ENCODE data around the gene DENND2C. TPM values are rescaled to one million over a fixed set of nuclear protein-coding genes. Genes with fewer than 3 reads are reported as not detected.

The DENND2C gene
- total RNA-seq, 1 experiment from 2014 or later, result 1.1 TPM

DNA sequence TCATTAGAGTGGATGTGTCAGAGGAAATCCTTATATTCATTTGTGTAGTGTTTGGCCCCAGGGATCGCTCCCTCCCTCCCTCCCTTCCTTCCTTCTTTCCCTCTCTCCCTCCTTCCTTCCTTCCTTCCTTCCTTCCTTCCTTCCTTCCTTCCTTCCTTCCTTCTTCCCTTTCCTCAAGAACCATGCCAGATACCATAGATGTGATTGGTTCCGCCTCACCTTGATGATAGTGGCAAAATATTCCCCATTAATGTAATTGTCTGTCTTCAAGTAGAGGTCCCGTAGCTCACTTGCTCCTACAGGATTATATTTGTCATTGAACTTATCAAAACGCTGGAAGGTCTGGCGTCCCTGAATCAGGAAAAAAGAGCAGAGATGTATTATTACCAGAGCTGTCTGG, 7.8 kb upstream of the DENND2C start:
- BruUV-seq (replicated peaks), result no TSS peak
- Histone ChIP-seq H3K36me3 (ENCODE audit: control insufficient read depth, insufficient read depth, low read length) (no peaks in the 10 kb centered on the region), H3K27ac (ENCODE audit: low read length) (no peak overlapping the region), H3K4me1 (ENCODE audit: control insufficient read depth, insufficient read depth, low read length) (no peaks in the 10 kb centered on the region), H3K4me3 (ENCODE audit: low read depth in 2 of 2, low read length in 2 of 2) (no peak overlapping the region), H3K9me3 (ENCODE audit: control insufficient read depth, insufficient read depth, low read depth, low read length) (no peaks in the 10 kb centered on the region), H3K27me3 (ENCODE audit: control insufficient read depth, insufficient read depth, low read length) (peaks cover 8% of the 10 kb centered on the region; the same call in 1 of the 2 replicates)
- ATAC-seq, result no peak
- POLR2A ChIA-PET, result no interaction called here
- TF ChIP-seq, protein P1, sequence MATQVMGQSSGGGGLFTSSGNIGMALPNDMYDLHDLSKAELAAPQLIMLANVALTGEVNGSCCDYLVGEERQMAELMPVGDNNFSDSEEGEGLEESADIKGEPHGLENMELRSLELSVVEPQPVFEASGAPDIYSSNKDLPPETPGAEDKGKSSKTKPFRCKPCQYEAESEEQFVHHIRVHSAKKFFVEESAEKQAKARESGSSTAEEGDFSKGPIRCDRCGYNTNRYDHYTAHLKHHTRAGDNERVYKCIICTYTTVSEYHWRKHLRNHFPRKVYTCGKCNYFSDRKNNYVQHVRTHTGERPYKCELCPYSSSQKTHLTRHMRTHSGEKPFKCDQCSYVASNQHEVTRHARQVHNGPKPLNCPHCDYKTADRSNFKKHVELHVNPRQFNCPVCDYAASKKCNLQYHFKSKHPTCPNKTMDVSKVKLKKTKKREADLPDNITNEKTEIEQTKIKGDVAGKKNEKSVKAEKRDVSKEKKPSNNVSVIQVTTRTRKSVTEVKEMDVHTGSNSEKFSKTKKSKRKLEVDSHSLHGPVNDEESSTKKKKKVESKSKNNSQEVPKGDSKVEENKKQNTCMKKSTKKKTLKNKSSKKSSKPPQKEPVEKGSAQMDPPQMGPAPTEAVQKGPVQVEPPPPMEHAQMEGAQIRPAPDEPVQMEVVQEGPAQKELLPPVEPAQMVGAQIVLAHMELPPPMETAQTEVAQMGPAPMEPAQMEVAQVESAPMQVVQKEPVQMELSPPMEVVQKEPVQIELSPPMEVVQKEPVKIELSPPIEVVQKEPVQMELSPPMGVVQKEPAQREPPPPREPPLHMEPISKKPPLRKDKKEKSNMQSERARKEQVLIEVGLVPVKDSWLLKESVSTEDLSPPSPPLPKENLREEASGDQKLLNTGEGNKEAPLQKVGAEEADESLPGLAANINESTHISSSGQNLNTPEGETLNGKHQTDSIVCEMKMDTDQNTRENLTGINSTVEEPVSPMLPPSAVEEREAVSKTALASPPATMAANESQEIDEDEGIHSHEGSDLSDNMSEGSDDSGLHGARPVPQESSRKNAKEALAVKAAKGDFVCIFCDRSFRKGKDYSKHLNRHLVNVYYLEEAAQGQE (IDR thresholded peaks at IDR 0.05; ENCODE audit: insufficient read depth in 1 of 2, low read depth in 2 of 2, low read length in 1 of 2), result no peak
- TF ChIP-seq, protein P2, sequence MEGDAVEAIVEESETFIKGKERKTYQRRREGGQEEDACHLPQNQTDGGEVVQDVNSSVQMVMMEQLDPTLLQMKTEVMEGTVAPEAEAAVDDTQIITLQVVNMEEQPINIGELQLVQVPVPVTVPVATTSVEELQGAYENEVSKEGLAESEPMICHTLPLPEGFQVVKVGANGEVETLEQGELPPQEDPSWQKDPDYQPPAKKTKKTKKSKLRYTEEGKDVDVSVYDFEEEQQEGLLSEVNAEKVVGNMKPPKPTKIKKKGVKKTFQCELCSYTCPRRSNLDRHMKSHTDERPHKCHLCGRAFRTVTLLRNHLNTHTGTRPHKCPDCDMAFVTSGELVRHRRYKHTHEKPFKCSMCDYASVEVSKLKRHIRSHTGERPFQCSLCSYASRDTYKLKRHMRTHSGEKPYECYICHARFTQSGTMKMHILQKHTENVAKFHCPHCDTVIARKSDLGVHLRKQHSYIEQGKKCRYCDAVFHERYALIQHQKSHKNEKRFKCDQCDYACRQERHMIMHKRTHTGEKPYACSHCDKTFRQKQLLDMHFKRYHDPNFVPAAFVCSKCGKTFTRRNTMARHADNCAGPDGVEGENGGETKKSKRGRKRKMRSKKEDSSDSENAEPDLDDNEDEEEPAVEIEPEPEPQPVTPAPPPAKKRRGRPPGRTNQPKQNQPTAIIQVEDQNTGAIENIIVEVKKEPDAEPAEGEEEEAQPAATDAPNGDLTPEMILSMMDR (IDR thresholded peaks at IDR 0.05), result no peak
- TF ChIP-seq SIN3A (IDR thresholded peaks at IDR 0.05; ENCODE audit: borderline replicate concordance, insufficient read depth, low read depth, low read length) (no peak), TCF7L2 (IDR thresholded peaks at IDR 0.05; ENCODE audit: low read depth, low read length) (no peak), POLR2AphosphoS5 (IDR thresholded peaks at IDR 0.05; ENCODE audit: low read depth, low read length) (no peak)
- in situ Hi-C loops (cut with HindIII; ENCODE audit: low pct_unique_long_range_greater_than_20kb, low sequenced_read_pairs) (no loop called here), intact Hi-C loops (cut with micrococcal nuclease; ENCODE audit: unreplicated experiment) (no loop called here)
- no peak for DNase-seq (ENCODE audit: low read depth, low spot score)
- CTCF ChIA-PET, result no interaction called here

DNA sequence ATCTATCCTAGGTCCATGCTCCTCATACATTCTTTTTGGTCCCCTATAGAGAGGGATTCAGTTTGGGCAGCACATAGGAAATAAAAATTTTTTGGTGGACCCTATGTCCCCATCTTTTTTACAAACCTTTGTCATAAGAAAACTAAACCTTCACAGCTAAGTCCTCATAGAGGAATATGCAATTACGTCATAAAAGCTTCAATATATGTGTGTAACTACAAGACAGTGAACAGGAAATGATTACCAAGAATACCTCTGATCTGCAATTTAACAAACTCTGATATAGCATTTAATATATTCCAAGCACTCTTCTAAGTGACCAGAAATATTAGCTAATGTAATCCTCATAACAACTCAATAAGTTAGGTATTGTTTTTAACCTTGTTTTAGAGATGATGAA, 6.3 kb upstream of the DENND2C start:
- BruUV-seq (replicated peaks), result no TSS peak
- DNase-seq (ENCODE audit: low read depth, low spot score) (no peak), ATAC-seq (no peak)
- Histone ChIP-seq H3K4me1 (ENCODE audit: control insufficient read depth, insufficient read depth, low read length) (no peaks in the 10 kb centered on the region), H3K9me3 (ENCODE audit: control insufficient read depth, insufficient read depth, low read depth, low read length) (no peaks in the 10 kb centered on the region), H3K27me3 (ENCODE audit: control insufficient read depth, insufficient read depth, low read length) (peaks cover 10% of the 10 kb centered on the region; the same call in 1 of the 2 replicates), H3K27ac (ENCODE audit: low read length) (no peak overlapping the region), H3K36me3 (ENCODE audit: control insufficient read depth, insufficient read depth, low read length) (no peaks in the 10 kb centered on the region), H3K4me3 (ENCODE audit: low read depth in 2 of 2, low read length in 2 of 2) (no peak overlapping the region)
- POLR2A ChIA-PET, result no interaction called here
- in situ Hi-C loops (cut with HindIII; ENCODE audit: low pct_unique_long_range_greater_than_20kb, low sequenced_read_pairs) (no loop called here), intact Hi-C loops (cut with micrococcal nuclease; ENCODE audit: unreplicated experiment) (no loop called here)
- no peak for TF ChIP-seq POLR2AphosphoS5 (IDR thresholded peaks at IDR 0.05; ENCODE audit: low read depth, low read length)
- TF ChIP-seq, protein P2 (IDR thresholded peaks at IDR 0.05), result no peak
- TF ChIP-seq SIN3A (IDR thresholded peaks at IDR 0.05; ENCODE audit: borderline replicate concordance, insufficient read depth, low read depth, low read length), result no peak
- CTCF ChIA-PET, result no interaction called here
